ENCODE measurements around the gene XXYLT1. TPM values are rescaled to one million over a fixed set of nuclear protein-coding genes. Genes with fewer than 3 reads are reported as not detected.

XXYLT1 gene
- total RNA-seq, 1 experiment from 2014 or later = 10.9 TPM

- TF ChIP-seq CTCF (IDR thresholded peaks at IDR 0.05 in 2 of 3, conservative IDR thresholded peaks at IDR 0.05 in 1 of 3; ENCODE audit: borderline replicate concordance in 1 of 3, insufficient read depth in 1 of 3, low read depth in 2 of 3, low read length in 2 of 3) = no peak
Observed at GRCh38 chr3:195036203-195036505, 234.8 kb downstream of the XXYLT1 start (continued).

- TF ChIP-seq REST (IDR thresholded peaks at IDR 0.05; ENCODE audit: low read depth) (no peak), POLR2A (IDR thresholded peaks at IDR 0.05; ENCODE audit: borderline replicate concordance, extremely low read depth, insufficient read depth, insufficient read length) (no peak), RAD21 (IDR thresholded peaks at IDR 0.05; ENCODE audit: low read depth) (peak; percentile 61), SP1 (IDR thresholded peaks at IDR 0.05; ENCODE audit: low read depth) (no peak), SRF (IDR thresholded peaks at IDR 0.05; ENCODE audit: low read depth) (no peak), EZH2phosphoT487 (IDR thresholded peaks at IDR 0.05; ENCODE audit: borderline replicate concordance) (no peak), ATF3 (IDR thresholded peaks at IDR 0.05) (no peak), ZFX (IDR thresholded peaks at IDR 0.05) (no peak), TCF7L2 (IDR thresholded peaks at IDR 0.05; ENCODE audit: borderline replicate concordance, extremely low read depth, insufficient read depth, insufficient read length) (no peak), CEBPB (IDR thresholded peaks at IDR 0.05; ENCODE audit: low read depth) (no peak), JUND (IDR thresholded peaks at IDR 0.05) (no peak), CTCF (IDR thresholded peaks at IDR 0.05 in 2 of 3, conservative IDR thresholded peaks at IDR 0.05 in 1 of 3; ENCODE audit: borderline replicate concordance in 1 of 3, insufficient read depth in 1 of 3, low read depth in 2 of 3, low read length in 2 of 3) (peak; percentile 53 to 77 (median 61)), YY1 (IDR thresholded peaks at IDR 0.05; ENCODE audit: extremely low read depth, insufficient replicate concordance, low read depth, low read length) (no peak), EGR1 (IDR thresholded peaks at IDR 0.05; ENCODE audit: low read depth) (no peak), POLR2AphosphoS5 (IDR thresholded peaks at IDR 0.05; ENCODE audit: low read depth, low read length) (no peak)
- peaks cover 14 to 22% of the 10 kb centered on the region in 2 experiments for H3K4me1 ChIP-seq (ENCODE audit: control insufficient read depth in 1 of 2, insufficient read depth in 2 of 2, low read length in 2 of 2)
- RAD21 ChIA-PET (ENCODE audit: low non-redundant PET in 1 of 2, low total read pairs in 2 of 2, uncharacterized antibody in 2 of 2, unreplicated experiment in 2 of 2) = no interaction called here
- no peaks in the 10 kb centered on the region for H3K36me3 ChIP-seq (ENCODE audit: control insufficient read depth in 1 of 2, insufficient read depth in 2 of 2, low read length in 2 of 2)
- H3K9ac ChIP-seq (ENCODE audit: low read length) = no peak overlapping the region
- CTCF ChIA-PET = interaction anchor here (1.0 to 3.0 kb wide), 3 partner anchors 10 to 364 kb away, joined by 3 to 9 read pairs (median 4); partner anchors contain the start of gene LSG1
- POLR2A ChIA-PET = no interaction called here
- H2AFZ ChIP-seq (ENCODE audit: low read depth, low read length, poor library complexity, severe bottlenecking) = no peak overlapping the region
- H3K4me2 ChIP-seq (ENCODE audit: low read length) = no peak overlapping the region
- H4K20me1 ChIP-seq (ENCODE audit: insufficient read depth) = no peaks in the 10 kb centered on the region
- intact Hi-C loops (cut with micrococcal nuclease) = no loop called here
- peaks cover 11% of the 10 kb centered on the region; the same call in 1 of the 2 replicates for H3K27me3 ChIP-seq (ENCODE audit: insufficient read depth, low read length)
- DNase-seq (ENCODE audit: low read depth, low spot score) (no peak), ATAC-seq (peak; percentile 80)
- no peaks in the 10 kb centered on the region for H3K79me2 ChIP-seq (ENCODE audit: insufficient read depth, low read length)
- BruUV-seq (replicated peaks) = no TSS peak
- no peak overlapping the region for H3K27ac ChIP-seq (ENCODE audit: low read depth, low read length)
- H3K9me3 ChIP-seq (ENCODE audit: control insufficient read depth in 1 of 2, insufficient read depth in 1 of 2, low read depth in 1 of 2, low read length in 2 of 2) = no peaks in the 10 kb centered on the region
- no peaks in the 10 kb centered on the region for H3K9me2 ChIP-seq (ENCODE audit: insufficient read depth)
- H3K4me3 ChIP-seq (replicated peaks in 1 of 2; ENCODE audit: low read depth in 1 of 2, low read length in 2 of 2) = no peak overlapping the region
Observed at GRCh38 chr3:195035345-195036202, 235.4 kb downstream of the XXYLT1 start.

All from HCT116 (cell line).